MCF 10A (cell line): Measurements from ENCODE around the gene ANKRD39. TPM values are rescaled to one million over a fixed set of nuclear protein-coding genes. Genes with fewer than 3 reads are reported as not detected.

Source experiments
- BruUV-seq: library from RNA; stranded (reverse); fragments of 400-500 nt; replicated peaks from 2 replicates; lab custom pipeline; 2021; lab: Mats Ljungman, UMichigan
- CTCF ChIA-PET: fragments of 300-600 bp; sonication (Branson Sonifier 250); formaldehyde crosslinking; extraction: SDS; loops from one replicate; lab custom pipeline; 2021; ENCODE audit warnings: antibody characterized with exemption, inconsistent platforms; lab: Yijun Ruan, JAX
- POLR2A ChIA-PET: fragments of 300-600, 350-650 bp; sonication (Branson Sonifier 250); formaldehyde crosslinking; extraction: SDS; loops from one replicate; lab custom pipeline; 2020; ENCODE audit warnings: antibody characterized with exemption, inconsistent platforms; lab: Yijun Ruan, JAX
- DNase-seq: peaks from one replicate; pipeline ENCODE4 v3.0.0-alpha.2; 2018; ENCODE audit not compliant: unreplicated experiment
- H3K27ac Mint-ChIP-seq: one replicate; pipeline ENCODE4 v1.8.0; 2022; ENCODE audit warnings: mild to moderate bottlenecking, low read depth, mixed read lengths; ENCODE audit not compliant: unreplicated experiment
- H3K27me3 Mint-ChIP-seq: one replicate; pipeline ENCODE4 v1.8.0; 2022; ENCODE audit warnings: mixed read lengths; ENCODE audit not compliant: insufficient read depth, unreplicated experiment
- H3K36me3 Mint-ChIP-seq: one replicate; pipeline ENCODE4 v1.8.0; 2022; ENCODE audit warnings: mild to moderate bottlenecking, moderate library complexity, mixed read lengths; ENCODE audit not compliant: insufficient read depth, unreplicated experiment
- H3K4me1 Mint-ChIP-seq: one replicate; pipeline ENCODE4 v1.8.0; 2022; ENCODE audit warnings: mixed read lengths; ENCODE audit not compliant: insufficient read depth, unreplicated experiment
- H3K4me3 Mint-ChIP-seq: one replicate; pipeline ENCODE4 v1.8.0; 2022; ENCODE audit warnings: mild to moderate bottlenecking, moderate library complexity, mixed read lengths; ENCODE audit not compliant: unreplicated experiment
- H3K9me3 Mint-ChIP-seq: one replicate; pipeline ENCODE4 v1.8.0; 2022; ENCODE audit warnings: mixed read lengths; ENCODE audit not compliant: unreplicated experiment
- CTCF ChIP-seq: fragments of 200-600 bp; IDR thresholded peaks from one replicate; pipeline ENCODE4 v1.8.0; 2022; ENCODE audit warnings: antibody characterized with exemption, mild to moderate bottlenecking; ENCODE audit not compliant: unreplicated experiment
- intact Hi-C: fragments of 100-400 bp; cut with micrococcal nuclease; formaldehyde crosslinking; loops from 2 replicates; pipeline ENCODE4 v1.14.1; 2022
- total RNA-seq: library from RNA; stranded (reverse); gene quantifications from 2 replicates; pipeline ENCODE4 v1.2.3, GENCODE V29; 2022

ANKRD39 gene
- total RNA-seq, 1 experiment from 2014 or later, result 14.0 TPM

- TF ChIP-seq CTCF, result no peak
- H3K4me1 Mint-ChIP-seq, result no peaks in the 10 kb centered on the region
- CTCF ChIA-PET, result interaction anchor here (0.6 to 1.1 kb wide), 4 partner anchors 10 to 103 kb away, joined by 3 to 4 read pairs (median 4); partner anchors contain the start of gene ANKRD39
- peaks cover 56% of the 10 kb centered on the region for H3K36me3 Mint-ChIP-seq
- POLR2A ChIA-PET, result interaction anchor here (1.1 to 1.9 kb wide), 2 partner anchors 9 to 10 kb away, joined by 3 to 7 read pairs; partner anchors contain the start of gene ANKRD39
- H3K27me3 Mint-ChIP-seq, result no peaks in the 10 kb centered on the region
- intact Hi-C loops, result no loop called here
- H3K27ac Mint-ChIP-seq, result no peak overlapping the region
- no peak overlapping the region for H3K4me3 Mint-ChIP-seq
- H3K9me3 Mint-ChIP-seq, result no peaks in the 10 kb centered on the region
- no peak for DNase-seq
- no TSS peak for BruUV-seq
These were observed 10.2 kb downstream of the ANKRD39 start for GRCh38 chr2:96847586-96847985.

- no peaks in the 10 kb centered on the region for H3K9me3 Mint-ChIP-seq
- no peak overlapping the region for H3K4me3 Mint-ChIP-seq
- intact Hi-C loops, result no loop called here
- no peaks in the 10 kb centered on the region for H3K27me3 Mint-ChIP-seq
- no TSS peak for BruUV-seq
- DNase-seq, result no peak
- ChIA-PET CTCF (interaction anchor here (0.6 to 1.1 kb wide), 2 partner anchors 30 to 104 kb away, joined by 3 to 4 read pairs; no protein-coding TSS in a partner anchor), POLR2A (interaction anchor here (1.1 kb wide), 1 partner anchor 10 kb away, joined by 3 read pairs; no protein-coding TSS in a partner anchor)
- no peaks in the 10 kb centered on the region for H3K4me1 Mint-ChIP-seq
- no peak for TF ChIP-seq CTCF
- no peak overlapping the region for H3K27ac Mint-ChIP-seq
- H3K36me3 Mint-ChIP-seq, result peaks cover 48% of the 10 kb centered on the region
These were observed 11.0 kb downstream of the ANKRD39 start for GRCh38 chr2:96846825-96847224.

- DNase-seq, result no peak
- H3K27me3 Mint-ChIP-seq, result no peaks in the 10 kb centered on the region
- H3K9me3 Mint-ChIP-seq, result no peaks in the 10 kb centered on the region
- CTCF ChIA-PET, result no interaction called here
- no peaks in the 10 kb centered on the region for H3K4me1 Mint-ChIP-seq
- peaks cover 33% of the 10 kb centered on the region for H3K36me3 Mint-ChIP-seq
- POLR2A ChIA-PET, result interaction anchor here (0.8 to 0.9 kb wide), 2 partner anchors 11 to 13 kb away, joined by 3 read pairs; no protein-coding TSS in a partner anchor
- no peak overlapping the region for H3K27ac Mint-ChIP-seq
- no peak for TF ChIP-seq CTCF
- intact Hi-C loops, result no loop called here
- no TSS peak for BruUV-seq
- H3K4me3 Mint-ChIP-seq, result no peak overlapping the region
These were observed 13.4 kb downstream of the ANKRD39 start for GRCh38 chr2:96844405-96844808.

- peaks cover 29% of the 10 kb centered on the region for H3K36me3 Mint-ChIP-seq
- no peaks in the 10 kb centered on the region for H3K4me1 Mint-ChIP-seq
- TF ChIP-seq CTCF, result no peak
- no peaks in the 10 kb centered on the region for H3K27me3 Mint-ChIP-seq
- CTCF ChIA-PET, result interaction anchor here (0.6 to 1.8 kb wide), 2 partner anchors 107 to 247 kb away, joined by 3 to 11 read pairs; no protein-coding TSS in a partner anchor
- no peak within 1 kb of the TSS for H3K27ac Mint-ChIP-seq
- no TSS peak for BruUV-seq
- H3K9me3 Mint-ChIP-seq, result no peaks in the 10 kb centered on the region
- POLR2A ChIA-PET, result no interaction called here
- intact Hi-C loops, result no loop called here
- DNase-seq, result no peak
- no peak within 1 kb of the TSS for H3K4me3 Mint-ChIP-seq
These were observed 14.1 kb downstream of the ANKRD39 start, which contains the start of gene ANKRD23 for GRCh38 chr2:96843538-96844268. Gene ANKRD23 (minus strand): TSS chr2:96844021. CDS start chr2:96843992, 29 bp downstream.
